HEK293 (cell line): ENCODE data around the gene LIMA1.

ENCODE experiments used
- HOXA7 ChIP-seq: sonication (generic); formaldehyde crosslinking; IDR thresholded peaks from 2 replicates; pipeline ENCODE4 v1.8.1; 2022; ENCODE audit warnings: missing genetic modification reagents, borderline replicate concordance
- TCF7L2 ChIP-seq: IDR thresholded peaks from 2 replicates; pipeline ENCODE4 v1.6.1; 2011; ENCODE audit warnings: low read depth, mild to moderate bottlenecking, inconsistent platforms, low read length, moderate library complexity, borderline replicate concordance
- ZFHX2 ChIP-seq: fragments of 450-650 bp; formaldehyde crosslinking; conservative IDR thresholded peaks from 2 replicates; pipeline ENCODE4 v1.5.1; 2016; ENCODE audit warnings: missing biosample characterization, missing genetic modification characterization
- ZFP41 ChIP-seq: fragments of 450-650 bp; formaldehyde crosslinking; IDR thresholded peaks from 2 replicates; pipeline ENCODE4 v1.5.1; 2016; ENCODE audit warnings: missing biosample characterization, missing genetic modification characterization, borderline replicate concordance
- ZNF23 ChIP-seq: fragments of 450-650 bp; formaldehyde crosslinking; IDR thresholded peaks from 2 replicates; pipeline ENCODE4 v1.5.1; 2016; ENCODE audit warnings: missing biosample characterization, missing genetic modification characterization, borderline replicate concordance
- TF ChIP-seq, protein P1 (sequence below): fragments of 450-650 bp; formaldehyde crosslinking; IDR thresholded peaks from 2 replicates; pipeline ENCODE4 v1.5.1; 2016; ENCODE audit warnings: missing biosample characterization, missing genetic modification characterization
- TF ChIP-seq, protein P2 (sequence below): fragments of 450-650 bp; formaldehyde crosslinking; conservative IDR thresholded peaks from 2 replicates; pipeline ENCODE4 v1.5.1; 2016; ENCODE audit warnings: low read depth, missing biosample characterization, missing genetic modification characterization

DNA sequence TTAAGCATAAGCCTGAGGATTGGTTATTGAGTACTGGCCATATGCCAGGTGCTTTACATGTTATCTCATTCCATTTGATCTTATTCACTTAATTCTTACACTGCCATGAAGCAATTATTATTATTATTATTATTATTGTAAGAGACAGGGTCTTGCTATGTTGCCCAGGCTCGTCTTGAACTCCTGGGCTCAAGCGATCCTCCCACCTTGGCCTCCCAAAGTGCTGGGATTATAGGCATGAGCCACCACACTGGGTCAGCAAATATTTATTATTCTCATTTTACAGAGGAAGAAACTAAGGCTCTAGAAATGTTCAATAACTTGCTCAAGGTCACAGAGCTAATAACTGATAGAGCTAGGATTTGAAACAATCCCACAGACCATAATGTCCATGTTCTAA, 14.8 kb downstream of the LIMA1 start:
- TF ChIP-seq ZNF23 (tag by site-specific recombination) (no peak), TCF7L2 (no peak), ZFP41 (tag by site-specific recombination) (no peak), ZFHX2 (tag by site-specific recombination) (no peak), HOXA7 (CRISPR knock-in tag) (no peak)
- TF ChIP-seq, protein P1, sequence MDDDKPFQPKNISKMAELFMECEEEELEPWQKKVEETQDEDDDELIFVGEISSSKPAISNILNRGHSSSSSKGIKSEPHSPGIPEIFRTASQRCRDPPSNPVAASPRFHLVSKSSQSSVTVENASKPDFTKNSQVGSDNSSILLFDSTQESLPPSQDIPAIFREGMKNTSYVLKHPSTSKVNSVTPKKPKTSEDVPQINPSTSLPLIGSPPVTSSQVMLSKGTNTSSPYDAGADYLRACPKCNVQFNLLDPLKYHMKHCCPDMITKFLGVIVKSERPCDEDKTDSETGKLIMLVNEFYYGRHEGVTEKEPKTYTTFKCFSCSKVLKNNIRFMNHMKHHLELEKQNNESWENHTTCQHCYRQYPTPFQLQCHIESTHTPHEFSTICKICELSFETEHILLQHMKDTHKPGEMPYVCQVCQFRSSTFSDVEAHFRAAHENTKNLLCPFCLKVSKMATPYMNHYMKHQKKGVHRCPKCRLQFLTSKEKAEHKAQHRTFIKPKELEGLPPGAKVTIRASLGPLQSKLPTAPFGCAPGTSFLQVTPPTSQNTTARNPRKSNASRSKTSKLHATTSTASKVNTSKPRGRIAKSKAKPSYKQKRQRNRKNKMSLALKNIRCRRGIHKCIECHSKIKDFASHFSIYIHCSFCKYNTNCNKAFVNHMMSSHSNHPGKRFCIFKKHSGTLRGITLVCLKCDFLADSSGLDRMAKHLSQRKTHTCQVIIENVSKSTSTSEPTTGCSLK = no peak
- TF ChIP-seq, protein P2, sequence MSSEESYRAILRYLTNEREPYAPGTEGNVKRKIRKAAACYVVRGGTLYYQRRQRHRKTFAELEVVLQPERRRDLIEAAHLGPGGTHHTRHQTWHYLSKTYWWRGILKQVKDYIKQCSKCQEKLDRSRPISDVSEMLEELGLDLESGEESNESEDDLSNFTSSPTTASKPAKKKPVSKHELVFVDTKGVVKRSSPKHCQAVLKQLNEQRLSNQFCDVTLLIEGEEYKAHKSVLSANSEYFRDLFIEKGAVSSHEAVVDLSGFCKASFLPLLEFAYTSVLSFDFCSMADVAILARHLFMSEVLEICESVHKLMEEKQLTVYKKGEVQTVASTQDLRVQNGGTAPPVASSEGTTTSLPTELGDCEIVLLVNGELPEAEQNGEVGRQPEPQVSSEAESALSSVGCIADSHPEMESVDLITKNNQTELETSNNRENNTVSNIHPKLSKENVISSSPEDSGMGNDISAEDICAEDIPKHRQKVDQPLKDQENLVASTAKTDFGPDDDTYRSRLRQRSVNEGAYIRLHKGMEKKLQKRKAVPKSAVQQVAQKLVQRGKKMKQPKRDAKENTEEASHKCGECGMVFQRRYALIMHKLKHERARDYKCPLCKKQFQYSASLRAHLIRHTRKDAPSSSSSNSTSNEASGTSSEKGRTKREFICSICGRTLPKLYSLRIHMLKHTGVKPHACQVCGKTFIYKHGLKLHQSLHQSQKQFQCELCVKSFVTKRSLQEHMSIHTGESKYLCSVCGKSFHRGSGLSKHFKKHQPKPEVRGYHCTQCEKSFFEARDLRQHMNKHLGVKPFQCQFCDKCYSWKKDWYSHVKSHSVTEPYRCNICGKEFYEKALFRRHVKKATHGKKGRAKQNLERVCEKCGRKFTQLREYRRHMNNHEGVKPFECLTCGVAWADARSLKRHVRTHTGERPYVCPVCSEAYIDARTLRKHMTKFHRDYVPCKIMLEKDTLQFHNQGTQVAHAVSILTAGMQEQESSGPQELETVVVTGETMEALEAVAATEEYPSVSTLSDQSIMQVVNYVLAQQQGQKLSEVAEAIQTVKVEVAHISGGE = no peak
